T-helper 2 cell treated with Interferon-gamma antibody and Interleukin-4, amounts not matched to agents 5 μg/mL and 100 μg/mL, for 36 hours (primary cell): ENCODE measurements around the gene SETX.

Source experiments
- DNase-seq: peaks from one replicate; pipeline ENCODE4 v3.0.0; 2021; ENCODE audit warnings: low spot score
- H3K27ac Mint-ChIP-seq: one replicate; pipeline ENCODE4 v1.8.0; 2021; ENCODE audit warnings: mild to moderate bottlenecking, mixed read lengths
- H3K27me3 Mint-ChIP-seq: one replicate; pipeline ENCODE4 v1.8.0; 2021; ENCODE audit warnings: low read depth, mixed read lengths
- H3K36me3 Mint-ChIP-seq: one replicate; pipeline ENCODE4 v1.8.0; 2021; ENCODE audit warnings: low read depth, mixed read lengths
- H3K4me1 Mint-ChIP-seq: one replicate; pipeline ENCODE4 v1.8.0; 2021; ENCODE audit warnings: low read depth, mixed read lengths
- H3K4me3 Mint-ChIP-seq: one replicate; pipeline ENCODE4 v1.8.0; 2022; ENCODE audit warnings: mild to moderate bottlenecking, moderate library complexity, mixed read lengths
- H3K9me3 Mint-ChIP-seq: one replicate; pipeline ENCODE4 v1.8.0; 2021; ENCODE audit warnings: mixed read lengths

SETX gene

GRCh38 chr9:132370592-132370991 lies 15.8 kb upstream of the SETX start:
- Mint-ChIP-seq H3K27ac (no peak overlapping the region), H3K9me3 (no peaks in the 10 kb centered on the region), H3K4me3 (no peak overlapping the region), H3K27me3 (peaks cover 2% of the 10 kb centered on the region), H3K4me1 (peaks cover 12% of the 10 kb centered on the region), H3K36me3 (peaks cover 13% of the 10 kb centered on the region)
- no peak for DNase-seq

- peaks cover 10% of the 10 kb centered on the region for H3K4me1 Mint-ChIP-seq
- H3K4me3 Mint-ChIP-seq = no peak overlapping the region
- no peak overlapping the region for H3K27ac Mint-ChIP-seq
- H3K27me3 Mint-ChIP-seq = peaks cover 2% of the 10 kb centered on the region
- H3K36me3 Mint-ChIP-seq = peaks cover 6% of the 10 kb centered on the region
- no peaks in the 10 kb centered on the region for H3K9me3 Mint-ChIP-seq
- DNase-seq = no peak
Measured at GRCh38 chr9:132369421-132369820, 14.6 kb upstream of the SETX start.

- Mint-ChIP-seq H3K27me3 (peaks cover 2% of the 10 kb centered on the region), H3K36me3 (peaks cover 3% of the 10 kb centered on the region), H3K9me3 (no peaks in the 10 kb centered on the region), H3K4me3 (no peak overlapping the region), H3K4me1 (peaks cover 6% of the 10 kb centered on the region), H3K27ac (no peak overlapping the region)
- DNase-seq = no peak
Measured at GRCh38 chr9:132367613-132368313, 13.0 kb upstream of the SETX start.

GRCh38 chr9:132366481-132366880 lies 11.7 kb upstream of the SETX start:
- DNase-seq = no peak
- Mint-ChIP-seq H3K27me3 (peaks cover 2% of the 10 kb centered on the region), H3K27ac (no peak overlapping the region), H3K4me1 (no peaks in the 10 kb centered on the region), H3K4me3 (no peak overlapping the region), H3K9me3 (no peaks in the 10 kb centered on the region), H3K36me3 (no peaks in the 10 kb centered on the region)

- DNase-seq = no peak
- Mint-ChIP-seq H3K36me3 (no peaks in the 10 kb centered on the region), H3K9me3 (no peaks in the 10 kb centered on the region), H3K4me3 (no peak overlapping the region), H3K27ac (no peak overlapping the region), H3K27me3 (peaks cover 2% of the 10 kb centered on the region), H3K4me1 (no peaks in the 10 kb centered on the region)
Measured at GRCh38 chr9:132365986-132366385, 11.2 kb upstream of the SETX start.

GRCh38 chr9:132364068-132364467 lies 9.3 kb upstream of the SETX start:
- no peak for DNase-seq

GRCh38 chr9:132357764-132358163 lies 3.0 kb upstream of the SETX start:
- no peak overlapping the region for H3K27ac Mint-ChIP-seq
- H3K27me3 Mint-ChIP-seq = no peaks in the 10 kb centered on the region
- H3K4me3 Mint-ChIP-seq = no peak overlapping the region
- H3K9me3 Mint-ChIP-seq = no peaks in the 10 kb centered on the region
- peaks cover 14% of the 10 kb centered on the region for H3K36me3 Mint-ChIP-seq
- DNase-seq = no peak
- H3K4me1 Mint-ChIP-seq = peaks cover 19% of the 10 kb centered on the region

More at GRCh38 chr9:132364068-132364467, 9.3 kb upstream of the SETX start:
- Mint-ChIP-seq H3K36me3 (no peaks in the 10 kb centered on the region), H3K4me1 (peaks cover 2% of the 10 kb centered on the region), H3K9me3 (no peaks in the 10 kb centered on the region), H3K27me3 (peaks cover 2% of the 10 kb centered on the region), H3K4me3 (no peak overlapping the region), H3K27ac (no peak overlapping the region)

- DNase-seq = no peak
- H3K9me3 Mint-ChIP-seq = no peaks in the 10 kb centered on the region
- H3K36me3 Mint-ChIP-seq = peaks cover 27% of the 10 kb centered on the region
- H3K4me3 Mint-ChIP-seq = peak overlapping the region; percentile 38
- H3K27me3 Mint-ChIP-seq = no peaks in the 10 kb centered on the region
- H3K27ac Mint-ChIP-seq = peak overlapping the region; percentile 36
- H3K4me1 Mint-ChIP-seq = peaks cover 30% of the 10 kb centered on the region
Measured at GRCh38 chr9:132356324-132356924, 1.6 kb upstream of the SETX start.

GRCh38 chr9:132351404-132352045 lies 3.3 kb downstream of the SETX start:
- H3K4me1 Mint-ChIP-seq = peaks cover 43% of the 10 kb centered on the region
- no peak for DNase-seq
- peak overlapping the region; percentile 72 for H3K27ac Mint-ChIP-seq
- H3K36me3 Mint-ChIP-seq = peaks cover 60% of the 10 kb centered on the region
- no peaks in the 10 kb centered on the region for H3K27me3 Mint-ChIP-seq
- peak overlapping the region; percentile 85 for H3K4me3 Mint-ChIP-seq
- H3K9me3 Mint-ChIP-seq = no peaks in the 10 kb centered on the region

GRCh38 chr9:132350861-132351315 lies 3.9 kb downstream of the SETX start:
- Mint-ChIP-seq H3K9me3 (no peaks in the 10 kb centered on the region), H3K27ac (peak overlapping the region; percentile 72), H3K27me3 (no peaks in the 10 kb centered on the region), H3K4me3 (peak overlapping the region; percentile 85), H3K4me1 (peaks cover 43% of the 10 kb centered on the region), H3K36me3 (peaks cover 66% of the 10 kb centered on the region)
- peak; percentile 15 for DNase-seq

- H3K4me1 Mint-ChIP-seq = peaks cover 38% of the 10 kb centered on the region
- no peak for DNase-seq
- H3K27me3 Mint-ChIP-seq = no peaks in the 10 kb centered on the region
- no peaks in the 10 kb centered on the region for H3K9me3 Mint-ChIP-seq
- H3K27ac Mint-ChIP-seq = peak overlapping the region; percentile 52
- peaks cover 72% of the 10 kb centered on the region for H3K36me3 Mint-ChIP-seq
- H3K4me3 Mint-ChIP-seq = no peak overlapping the region
Measured at GRCh38 chr9:132348676-132349075, 6.1 kb downstream of the SETX start.

GRCh38 chr9:132346177-132346576 lies 8.6 kb downstream of the SETX start:
- no peaks in the 10 kb centered on the region for H3K9me3 Mint-ChIP-seq
- no peak for DNase-seq
- H3K27me3 Mint-ChIP-seq = no peaks in the 10 kb centered on the region
- H3K4me1 Mint-ChIP-seq = peaks cover 14% of the 10 kb centered on the region
- H3K4me3 Mint-ChIP-seq = no peak overlapping the region
- peaks cover 68% of the 10 kb centered on the region for H3K36me3 Mint-ChIP-seq
- no peak overlapping the region for H3K27ac Mint-ChIP-seq

GRCh38 chr9:132341177-132341840 lies 13.5 kb downstream of the SETX start:
- peaks cover 71% of the 10 kb centered on the region for H3K36me3 Mint-ChIP-seq
- no peaks in the 10 kb centered on the region for H3K27me3 Mint-ChIP-seq
- H3K4me1 Mint-ChIP-seq = no peaks in the 10 kb centered on the region
- no peak overlapping the region for H3K27ac Mint-ChIP-seq
- DNase-seq = no peak
- H3K9me3 Mint-ChIP-seq = no peaks in the 10 kb centered on the region
- no peak overlapping the region for H3K4me3 Mint-ChIP-seq

- DNase-seq = no peak
- no peak overlapping the region for H3K4me3 Mint-ChIP-seq
- H3K27ac Mint-ChIP-seq = no peak overlapping the region
- peaks cover 2% of the 10 kb centered on the region for H3K4me1 Mint-ChIP-seq
- no peaks in the 10 kb centered on the region for H3K27me3 Mint-ChIP-seq
- H3K36me3 Mint-ChIP-seq = peaks cover 78% of the 10 kb centered on the region
- peaks cover 4% of the 10 kb centered on the region for H3K9me3 Mint-ChIP-seq
Measured at GRCh38 chr9:132334364-132334763, 20.4 kb downstream of the SETX start.
